Ovary (tissue), 9 donors: ENCODE results near the gene MEP1A. TPM values are rescaled to one million over a fixed set of nuclear protein-coding genes. Genes with fewer than 3 reads are reported as not detected.

Experiments
- DNase-seq, 5 donors: peaks; one replicate each; pipeline ENCODE4 v3.0.0-alpha.2; 2019 to 2020
- H3K27ac ChIP-seq, 2 donors: fragments of 200-600 bp; one replicate each; pipeline versions ENCODE4 v1.5.1 to v1.8.0; 2019 to 2022
- H3K27me3 ChIP-seq: fragments of 200-600 bp; one replicate; pipeline ENCODE4 v1.8.0; 2022
- H3K36me3 ChIP-seq: fragments of 200-600 bp; sonication (generic); one replicate; pipeline ENCODE4 v1.5.1; 2019
- H3K4me1 ChIP-seq: one replicate; pipeline ENCODE4 v1.8.1; 2013; ENCODE audit warnings: mild to moderate bottlenecking, moderate library complexity; ENCODE audit not compliant: insufficient read depth
- H3K4me3 ChIP-seq: fragments of 200-600 bp; sonication (generic); one replicate; pipeline ENCODE4 v1.5.1; 2017
- H3K9me3 ChIP-seq, 2 donors: fragments of 200-600 bp in 1 of 2; sonication (generic) in 1 of 2; one replicate each; pipeline versions ENCODE4 v1.5.1 to v1.8.1; 2013 to 2019; ENCODE audit warnings: mild to moderate bottlenecking in 1 of 2, moderate library complexity in 1 of 2
- CTCF ChIP-seq, 3 donors: fragments of 450-650 bp in 2 of 3; fragments of 200-600 bp in 1 of 3; IDR thresholded peaks; one replicate each; pipeline versions ENCODE4 v1.5.1 to v1.8.0; 2016 to 2022; ENCODE audit warnings: antibody characterized with exemption in 3 of 3, mild to moderate bottlenecking in 1 of 3
- EP300 ChIP-seq: sonication (generic); formaldehyde crosslinking; IDR thresholded peaks from one replicate; pipeline ENCODE4 v1.6.1; 2017; ENCODE audit warnings: antibody characterized with exemption
- POLR2A ChIP-seq: fragments of 450-650 bp; IDR thresholded peaks from one replicate; pipeline ENCODE4 v1.6.1; 2017; ENCODE audit warnings: antibody characterized with exemption, mild to moderate bottlenecking, moderate library complexity
- WGBS, 3 donors: extraction: QIAGEN DNeasy Blood & Tissue Kit in 1 of 3; methylation state at CpG; one replicate each; pipeline versions ENCODE4 v1.1.5 to v1.1.7; 2013 to 2017; 5-methylcytosine and 5-hydroxymethylcytosine counted together
- intact Hi-C, 4 donors: fragments of 100-400 bp; cut with DNase I; formaldehyde crosslinking; loops; one replicate each; pipeline versions ENCODE4 v1.11.0 to v1.15.1; 2022 to 2023
- polyA plus RNA-seq, 2 donors: library from polyadenylated mRNA; stranded (reverse); fragments of 200-250 nt in 1 of 2; fragments of 350-450 nt in 1 of 2; fragmentation: Illumina TruSeq in 1 of 2; extraction: RNeasy Lipid Tissue Mini Kit (QIAGEN cat#74804) in 1 of 2; gene quantifications; one replicate each; pipeline ENCODE4 v1.2.3, GENCODE V29; 2013 to 2014
- total RNA-seq, 7 donors: library from RNA; depleted of rRNA in 2 of 7; stranded (reverse); fragments of >200 nt in 2 of 7; fragmentation: NEBNext Ultra II Directional in 3 of 7; extraction: Animal tissue kit (Norgen Biotek cat#: 25700) in 3 of 7; gene quantifications; one replicate each; pipeline versions ENCODE4 v1.1.0 to v1.2.4, GENCODE V29; 2016 to 2023
- donor health status: DM: no; HTN: no; CAD: no; lungs with moderate emphysema.
- donor health status: DM: no; HTN: no; CAD: no.
- donor health status: Bipolar disorder and iron deficiency.
- donor health status: DM: yes; HTN: yes; CAD: no.
- donor health status: DM: no; HTN: no; CAD: no.
- donor health status: DM: yes; HTN: yes; CAD: no.

The MEP1A gene
- total and polyA plus RNA-seq, 9 donors, result 0.13 to 3.0 (median 0.80) TPM; not detected in 6

DNA sequence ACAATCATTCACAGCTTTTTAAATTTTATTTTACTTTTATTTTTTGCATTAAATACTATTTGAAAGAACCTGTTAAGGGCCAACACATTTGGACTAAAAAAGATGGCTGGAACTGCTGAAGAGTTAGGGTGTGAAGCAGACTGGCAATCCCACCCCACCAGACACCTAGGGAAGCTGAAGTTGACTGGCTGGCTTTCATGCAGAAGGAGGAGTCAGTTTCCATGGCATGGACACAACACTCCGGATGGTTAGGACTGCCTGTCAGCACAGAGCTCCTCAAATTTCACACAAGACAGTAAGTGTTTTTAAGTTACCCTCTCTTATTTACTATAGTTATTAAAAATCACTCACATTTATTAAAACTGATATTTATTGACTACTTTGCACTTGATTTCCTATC, 46.5 kb upstream of the MEP1A start, which contains the start of gene ANKRD66:
Gene ANKRD66 (plus strand): TSS at position 238 of the 400 bp plus-strand sequence. CDS start 5,016 bp downstream, outside the sequence.
- no peak within 1 kb of the TSS for H3K27ac ChIP-seq
- no peaks in the 10 kb centered on the region for H3K36me3 ChIP-seq
- H3K4me3 ChIP-seq, result no peak within 1 kb of the TSS
- H3K27me3 ChIP-seq, result no peaks in the 10 kb centered on the region
- no peaks in the 10 kb centered on the region for H3K9me3 ChIP-seq
- intact Hi-C loops, result no loop called here
- TF ChIP-seq EP300 (no peak), CTCF (IDR thresholded peaks at IDR 0.05) (no peak), POLR2A (no peak)
- H3K4me1 ChIP-seq, result no peaks in the 10 kb centered on the region
- 42 to 59% (median 43%) methylated on average over 1 of the region's 1 CpG for WGBS, 3 donors
- no peak for DNase-seq

- Histone ChIP-seq H3K9me3 (no peaks in the 10 kb centered on the region), H3K36me3 (no peaks in the 10 kb centered on the region), H3K4me1 (no peaks in the 10 kb centered on the region), H3K4me3 (no peak overlapping the region), H3K27ac (no peak overlapping the region), H3K27me3 (no peaks in the 10 kb centered on the region)
- no peak for DNase-seq
- no peak for TF ChIP-seq EP300
- TF ChIP-seq POLR2A, result no peak
- TF ChIP-seq CTCF (IDR thresholded peaks at IDR 0.05), result no peak
- intact Hi-C loops, result no loop called here
- WGBS, 3 donors, result 94 to 96% (median 95%) methylated on average over 5 of the region's 5 CpGs
Observed at GRCh38 chr6:46748940-46749503, 44.2 kb upstream of the MEP1A start.

DNA sequence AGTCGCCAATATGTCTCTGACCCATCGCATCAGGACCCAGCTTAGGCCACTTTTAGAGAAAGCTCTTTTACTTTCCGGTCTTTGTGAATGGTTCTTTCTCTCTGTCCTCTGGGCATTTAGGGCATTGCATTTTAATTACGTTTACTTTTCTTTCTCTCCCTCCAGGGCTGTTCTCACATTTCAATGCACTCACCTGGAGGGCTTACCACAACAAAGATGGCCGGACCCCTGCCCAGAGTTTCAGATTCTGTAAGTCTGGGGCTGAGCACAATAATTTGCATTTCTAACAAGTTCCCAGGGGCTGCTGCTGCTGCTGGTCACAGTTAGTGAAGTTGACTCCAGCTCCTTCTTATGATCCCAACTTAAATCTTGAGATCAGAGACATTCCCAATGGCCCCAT, 43.5 kb upstream of the MEP1A start:
- no peak overlapping the region for H3K27ac ChIP-seq
- 90 to 94% (median 92%) methylated on average over 5 of the region's 5 CpGs for WGBS, 3 donors
- H3K9me3 ChIP-seq, result no peaks in the 10 kb centered on the region
- no peaks in the 10 kb centered on the region for H3K27me3 ChIP-seq
- intact Hi-C loops, result no loop called here
- H3K4me1 ChIP-seq, result no peaks in the 10 kb centered on the region
- no peak overlapping the region for H3K4me3 ChIP-seq
- TF ChIP-seq CTCF (IDR thresholded peaks at IDR 0.05) (no peak), POLR2A (no peak), EP300 (no peak)
- H3K36me3 ChIP-seq, result no peaks in the 10 kb centered on the region
- DNase-seq, result no peak

DNA sequence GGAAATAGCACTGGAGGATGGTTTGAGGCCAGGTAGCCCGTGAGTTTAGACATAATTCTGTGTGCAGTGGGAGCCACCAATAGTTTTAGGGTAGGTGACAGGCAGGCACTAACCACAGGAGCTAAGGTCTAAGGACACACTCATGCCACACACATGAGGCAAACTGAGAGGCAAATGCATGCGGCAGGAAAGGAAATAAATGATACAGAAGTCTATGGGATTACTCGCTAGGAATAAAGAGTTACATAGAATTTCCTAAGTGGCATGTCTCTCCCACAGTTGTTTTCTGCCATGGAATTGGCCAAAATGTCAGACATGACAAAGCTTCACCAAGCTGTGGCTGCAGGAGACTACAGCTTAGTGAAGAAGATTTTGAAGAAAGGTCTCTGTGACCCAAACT, 41.5 kb upstream of the MEP1A start:
- no peaks in the 10 kb centered on the region for H3K27me3 ChIP-seq
- H3K9me3 ChIP-seq, result no peaks in the 10 kb centered on the region
- no peak for DNase-seq
- no peak overlapping the region for H3K4me3 ChIP-seq
- intact Hi-C loops, result no loop called here
- no peaks in the 10 kb centered on the region for H3K36me3 ChIP-seq
- 65 to 94% (median 92%) methylated on average over 3 of the region's 3 CpGs for WGBS, 3 donors
- TF ChIP-seq POLR2A (no peak), CTCF (IDR thresholded peaks at IDR 0.05) (no peak), EP300 (no peak)
- no peaks in the 10 kb centered on the region for H3K4me1 ChIP-seq
- H3K27ac ChIP-seq, result no peak overlapping the region
